MM.1S (cell line): ENCODE results near the gene GTF2H2C.
"Not testable (repeated sequence)": the region's sequence is repeated elsewhere in the genome, so short reads cannot be mapped to it uniquely, and the experiment has no call there.

Source experiments
- CTCF ChIP-seq: fragments of 300-600 bp; sonication (generic); IDR thresholded peaks from 2 replicates; pipeline ENCODE4 v1.5.1; 2016; ENCODE audit warnings: antibody characterized with exemption, low read length, mixed read lengths
- EZH2phosphoT487 ChIP-seq: fragments of 300-600 bp; sonication (generic); IDR thresholded peaks from 2 replicates; pipeline ENCODE4 v1.6.1; 2018; ENCODE audit warnings: antibody characterized with exemption, low read length

GRCh38 chr5:69607750-69608149 lies 47.8 kb downstream of the GTF2H2C start:
- not testable (repeated sequence) for TF ChIP-seq CTCF, EZH2phosphoT487
